ENCODE results near the gene TMEM266.

GRCh38 chr15:76161153-76162035 lies 101.6 kb downstream of the TMEM266 start:
- no peak for TF ChIP-seq CTCF (IDR thresholded peaks at IDR 0.05)
- TF ChIP-seq ZFX (IDR thresholded peaks at IDR 0.05; ENCODE audit: borderline replicate concordance): no peak

All from 22Rv1 (cell line).